ENCODE results near the gene MAT2A.

GRCh38 chr2:85540133-85540648, 1.2 kb downstream of the MAT2A start:
- TF ChIP-seq CTCF (IDR thresholded peaks at IDR 0.05) (no peak), POLR2A (IDR thresholded peaks at IDR 0.05) (no peak), EP300 (IDR thresholded peaks at IDR 0.05) (no peak)

Data from tibial nerve (tissue), 4 donors.